Left ventricle myocardium inferior (tissue), 1 donor: ENCODE results near the gene AP3S2. TPM values are rescaled to one million over a fixed set of nuclear protein-coding genes. Genes with fewer than 3 reads are reported as not detected.
"Not testable (repeated sequence)": the region's sequence is repeated elsewhere in the genome, so short reads cannot be mapped to it uniquely, and the experiment has no call there.

Source experiments
- DNase-seq: peaks from one replicate; pipeline ENCODE4 v3.0.0-alpha.2; 2020
- H3K27ac ChIP-seq: fragments of 200-600 bp; replicated peaks from 2 replicates; pipeline ENCODE4 v1.8.0; 2021
- H3K27me3 ChIP-seq: fragments of 200-600 bp; 2 replicates; pipeline ENCODE4 v1.8.0; 2021; ENCODE audit warnings: low read depth
- H3K36me3 ChIP-seq: fragments of 200-600 bp; 2 replicates; pipeline ENCODE4 v1.8.0; 2021
- H3K4me1 ChIP-seq: fragments of 200-600 bp; 2 replicates; pipeline ENCODE4 v1.8.0; 2021
- H3K4me3 ChIP-seq: fragments of 200-600 bp; 2 replicates; pipeline ENCODE4 v1.8.0; 2021; ENCODE audit warnings: mild to moderate bottlenecking, moderate library complexity
- H3K9me3 ChIP-seq: fragments of 200-600 bp; replicated peaks from 2 replicates; pipeline ENCODE4 v1.8.0; 2021
- intact Hi-C: fragments of 100-400 bp; cut with micrococcal nuclease; formaldehyde crosslinking; loops from one replicate; pipeline ENCODE4 v1.11.0; 2022
- total RNA-seq: library from RNA; stranded (reverse); fragmentation: NEBNext Ultra II Directional; extraction: Animal tissue kit (Norgen Biotek cat#: 25700); gene quantifications from one replicate; pipeline ENCODE4 v1.2.1, GENCODE V29; 2021
- TF ChIP-seq, protein P1 (sequence below): fragments of 200-600 bp; IDR thresholded peaks from 2 replicates; pipeline ENCODE4 v1.8.0; 2021; ENCODE audit warnings: antibody characterized with exemption, mild to moderate bottlenecking, borderline replicate concordance
- donor health status: DM: no; HTN: yes; CAD: no; lungs with severe emphysema.

AP3S2 gene
- total RNA-seq, 1 donor from 2014 or later: 44.1 TPM

DNA sequence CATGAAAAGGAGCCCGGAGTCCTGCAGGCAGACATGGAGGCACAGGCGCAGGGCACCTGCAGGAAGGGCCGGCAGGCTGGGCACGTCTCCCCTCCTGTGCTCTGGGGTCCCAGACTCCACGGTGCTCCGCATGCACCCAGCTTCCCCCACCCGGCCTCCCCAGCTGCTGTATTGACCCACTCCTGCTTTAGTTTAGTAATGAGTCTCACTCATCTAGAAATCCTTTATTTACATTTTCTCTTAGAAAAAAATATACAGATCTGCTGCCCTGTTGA lies 109.2 kb downstream of the AP3S2 start:
- Histone ChIP-seq H3K4me1 (no peaks in the 10 kb centered on the region), H3K4me3 (no peak overlapping the region), H3K36me3 (peaks cover 10% of the 10 kb centered on the region), H3K9me3 (peaks cover 23% of the 10 kb centered on the region), H3K27ac (no peak overlapping the region), H3K27me3 (no peaks in the 10 kb centered on the region)
- no peak for DNase-seq
- intact Hi-C loops: no loop called here
- TF ChIP-seq, protein P1, sequence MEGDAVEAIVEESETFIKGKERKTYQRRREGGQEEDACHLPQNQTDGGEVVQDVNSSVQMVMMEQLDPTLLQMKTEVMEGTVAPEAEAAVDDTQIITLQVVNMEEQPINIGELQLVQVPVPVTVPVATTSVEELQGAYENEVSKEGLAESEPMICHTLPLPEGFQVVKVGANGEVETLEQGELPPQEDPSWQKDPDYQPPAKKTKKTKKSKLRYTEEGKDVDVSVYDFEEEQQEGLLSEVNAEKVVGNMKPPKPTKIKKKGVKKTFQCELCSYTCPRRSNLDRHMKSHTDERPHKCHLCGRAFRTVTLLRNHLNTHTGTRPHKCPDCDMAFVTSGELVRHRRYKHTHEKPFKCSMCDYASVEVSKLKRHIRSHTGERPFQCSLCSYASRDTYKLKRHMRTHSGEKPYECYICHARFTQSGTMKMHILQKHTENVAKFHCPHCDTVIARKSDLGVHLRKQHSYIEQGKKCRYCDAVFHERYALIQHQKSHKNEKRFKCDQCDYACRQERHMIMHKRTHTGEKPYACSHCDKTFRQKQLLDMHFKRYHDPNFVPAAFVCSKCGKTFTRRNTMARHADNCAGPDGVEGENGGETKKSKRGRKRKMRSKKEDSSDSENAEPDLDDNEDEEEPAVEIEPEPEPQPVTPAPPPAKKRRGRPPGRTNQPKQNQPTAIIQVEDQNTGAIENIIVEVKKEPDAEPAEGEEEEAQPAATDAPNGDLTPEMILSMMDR: no peak

DNA sequence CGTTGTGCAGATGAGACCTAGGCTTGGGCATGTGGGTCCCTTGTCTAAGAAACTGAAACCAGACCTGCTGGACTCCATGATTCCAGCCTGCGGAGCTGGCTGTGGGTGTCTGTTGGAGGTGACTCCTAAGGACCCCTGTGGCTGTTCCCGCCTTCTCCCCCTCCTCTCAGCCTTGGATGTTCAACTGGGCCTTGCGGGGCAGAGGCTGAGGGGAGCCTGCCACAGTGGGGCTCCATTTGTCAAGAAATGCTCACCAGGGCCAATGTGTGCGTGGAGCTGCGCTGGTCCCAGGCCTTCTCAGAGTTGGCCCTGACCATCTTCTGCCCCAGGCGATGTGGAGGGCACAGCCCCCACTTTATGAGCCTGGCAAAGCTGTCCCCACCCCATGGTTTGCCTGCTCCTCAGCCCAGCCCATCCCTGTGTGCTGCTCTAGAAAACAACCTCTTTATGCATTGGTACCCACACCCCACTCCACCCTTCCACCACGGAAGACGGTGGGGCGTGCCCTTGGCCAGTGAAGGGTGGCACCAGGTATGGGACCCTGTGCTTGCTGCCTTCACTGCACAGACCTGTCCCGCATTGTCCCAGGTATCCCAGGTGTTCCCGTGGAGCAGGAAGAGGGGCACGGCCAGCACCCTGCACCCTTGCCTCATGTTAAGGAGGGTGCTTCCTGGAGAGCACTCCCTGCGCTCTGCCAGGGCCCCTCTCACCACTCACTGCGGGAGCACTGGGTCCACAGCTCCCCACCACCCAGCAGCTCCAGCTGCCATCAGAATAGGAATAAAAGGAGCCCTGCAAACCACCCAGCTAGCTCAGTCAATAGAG lies 109.7 kb downstream of the AP3S2 start:
- intact Hi-C loops: no loop called here
- Histone ChIP-seq H3K27ac (no peak overlapping the region), H3K9me3 (peaks cover 23% of the 10 kb centered on the region), H3K4me1 (no peaks in the 10 kb centered on the region), H3K4me3 (no peak overlapping the region), H3K36me3 (peaks cover 10% of the 10 kb centered on the region), H3K27me3 (no peaks in the 10 kb centered on the region)
- no peak for DNase-seq
- TF ChIP-seq, protein P1: no peak

DNA sequence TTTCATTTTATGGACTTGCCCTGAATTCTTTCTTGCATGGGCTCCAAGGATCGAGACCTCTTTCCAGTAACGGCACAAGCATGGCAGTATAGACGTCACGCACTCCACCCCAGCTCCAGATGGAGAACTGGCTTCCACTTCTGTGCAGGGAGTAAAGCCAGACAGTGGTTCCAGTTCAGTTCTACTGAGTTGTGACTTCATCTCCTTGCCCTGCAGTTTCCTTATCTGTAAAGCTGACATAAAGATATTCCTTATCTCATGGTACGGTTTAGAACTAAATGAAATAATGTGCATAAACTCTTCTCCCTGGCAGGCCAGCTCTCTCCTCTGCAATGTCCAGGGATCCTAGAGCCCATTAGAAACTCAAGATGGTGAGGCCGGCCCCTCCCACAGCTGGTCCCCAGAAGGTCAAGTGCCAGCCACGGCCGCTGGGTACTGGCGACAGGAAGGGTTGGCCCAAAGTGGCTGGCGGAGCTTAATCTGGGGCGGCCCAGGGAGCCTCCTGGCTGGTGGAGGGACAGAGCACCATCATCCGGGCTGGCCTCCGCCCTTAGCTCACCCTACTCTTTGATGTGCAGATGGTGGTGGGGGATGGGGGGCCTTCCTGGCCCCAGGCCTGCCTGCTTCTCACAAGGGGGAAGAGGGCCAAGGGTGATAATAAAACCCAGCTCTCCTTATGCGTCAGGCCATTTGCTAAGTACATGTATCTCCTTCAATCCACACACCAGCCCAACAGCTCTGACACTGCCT lies 110.5 kb downstream of the AP3S2 start:
- intact Hi-C loops: no loop called here
- Histone ChIP-seq H3K4me1 (no peaks in the 10 kb centered on the region), H3K36me3 (peaks cover 6% of the 10 kb centered on the region), H3K4me3 (no peak overlapping the region), H3K9me3 (peaks cover 21% of the 10 kb centered on the region), H3K27ac (no peak overlapping the region), H3K27me3 (no peaks in the 10 kb centered on the region)
- TF ChIP-seq, protein P1: no peak
- no peak for DNase-seq

DNA sequence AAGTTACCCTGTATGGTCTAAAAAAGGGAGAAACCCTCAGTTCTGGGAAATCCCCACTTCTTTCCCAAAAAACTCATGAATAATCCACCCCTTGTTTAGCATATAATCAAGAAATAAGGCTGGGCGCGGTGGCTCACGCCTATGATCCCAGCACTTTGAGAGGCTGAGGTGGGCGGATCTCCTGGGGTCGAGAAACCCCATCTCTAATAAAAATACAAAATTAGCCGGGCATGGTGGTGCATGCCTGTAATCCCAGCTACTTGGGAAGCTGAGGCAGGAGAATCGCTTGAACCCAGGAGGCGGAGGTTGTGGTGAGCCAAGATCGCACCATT lies 111.2 kb downstream of the AP3S2 start:
- H3K9me3 ChIP-seq: peaks cover 14% of the 10 kb centered on the region
- H3K4me1 ChIP-seq, H3K4me3 ChIP-seq, intact Hi-C loops, DNase-seq, H3K27me3 ChIP-seq, H3K36me3 ChIP-seq, H3K27ac ChIP-seq: not testable (repeated sequence)

DNA sequence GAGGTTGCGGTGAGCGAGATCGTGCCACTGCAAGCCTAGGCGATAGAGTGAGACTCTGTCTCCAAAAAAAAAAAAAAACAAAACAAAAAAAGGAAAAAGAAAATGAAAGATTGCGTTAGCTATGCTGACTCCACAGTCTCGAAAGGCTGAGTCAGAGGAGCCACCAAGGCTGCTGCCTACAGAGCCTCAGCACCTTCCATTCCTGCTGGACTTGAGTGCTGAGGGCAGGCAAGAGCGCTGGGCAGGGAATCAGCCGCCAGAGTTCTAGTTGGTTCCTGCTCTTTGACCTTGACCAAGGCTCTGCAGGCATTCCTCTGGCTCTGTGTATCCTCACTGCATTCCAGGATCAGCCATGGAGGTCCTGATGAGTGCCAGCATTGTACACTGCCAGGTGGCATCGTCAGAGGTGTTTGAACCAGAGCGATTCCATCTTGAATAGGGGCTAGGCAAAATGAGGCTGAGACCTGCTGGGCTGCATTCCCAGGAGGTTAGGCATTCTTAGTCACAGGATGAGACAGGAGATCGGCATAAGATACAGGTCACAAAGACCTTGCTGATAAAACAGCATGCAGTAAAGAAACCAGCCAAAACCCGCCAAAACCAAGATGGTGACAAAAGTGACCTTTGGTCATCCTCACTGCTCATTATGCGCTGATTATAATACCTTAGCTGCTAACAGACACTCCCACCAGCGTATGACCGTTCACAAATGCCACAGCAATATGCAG lies 111.7 kb downstream of the AP3S2 start:
- DNase-seq: no peak
- no peak overlapping the region for H3K27ac ChIP-seq
- intact Hi-C loops: no loop called here

More for the DNA sequence above, 111.7 kb downstream of the AP3S2 start:
- Histone ChIP-seq H3K4me3 (no peak overlapping the region), H3K9me3 (peaks cover 8% of the 10 kb centered on the region), H3K27me3 (no peaks in the 10 kb centered on the region), H3K36me3 (no peaks in the 10 kb centered on the region), H3K4me1 (peaks cover under 1% of the 10 kb centered on the region)
- TF ChIP-seq, protein P1: no peak
